K562 (cell line): ENCODE data around the gene MTO1. TPM values are rescaled to one million over a fixed set of nuclear protein-coding genes. Genes with fewer than 3 reads are reported as not detected.
A peak's percentile ranks its signal among the peaks of the same experiment; 100 is the strongest.

Experiments
- DPF2 ChIP-seq: fragments of 450-650 bp; IDR thresholded peaks from 2 replicates; pipeline ENCODE4 v1.6.1; 2016
- ELF1 ChIP-seq: fragments of 200-800 bp; sonication (Bioruptor generic); IDR thresholded peaks from 2 replicates; pipeline ENCODE4 v1.6.1; 2016; ENCODE audit warnings: missing genetic modification characterization, missing compliant biosample characterization
- GTF3C2 ChIP-seq: IDR thresholded peaks from 3 replicates; pipeline ENCODE4 v1.6.1; 2011; ENCODE audit warnings: borderline replicate concordance, mild to moderate bottlenecking, moderate library complexity; ENCODE audit not compliant: insufficient read length; ENCODE audit errors: extremely low read depth
- HIVEP1 ChIP-seq: fragments of 250-450 bp; sonication (Bioruptor Pico); IDR thresholded peaks from 2 replicates; pipeline ENCODE4 v1.4.0; 2020; ENCODE audit warnings: mild to moderate bottlenecking
- POLR2A ChIP-seq: fragments of 450-650 bp; conservative IDR thresholded peaks from 2 replicates; pipeline ENCODE4 v1.6.1; 2016
- STAT5B ChIP-seq: fragments of 250-450 bp; sonication (Bioruptor Pico); IDR thresholded peaks from 2 replicates; pipeline ENCODE4 v1.8.0; 2021; ENCODE audit warnings: mild to moderate bottlenecking, inconsistent platforms
- ZKSCAN1 ChIP-seq: fragments of 150-350 bp; IDR thresholded peaks from 2 replicates; pipeline ENCODE4 v1.6.1; 2016; ENCODE audit warnings: low read depth, low read length
- polyA plus RNA-seq, 8 experiments: library from polyadenylated mRNA; depleted of rRNA in 4 of 8; stranded (reverse) in 5 of 8; unstranded in 3 of 8; fragments of >200 nt; fragmentation: Nextera tagmentation in 2 of 8; fragmentation: Illumina TruSeq in 1 of 8; extraction: Ambion mirVana in 2 of 8; extraction: Trizol in 1 of 8; gene quantifications; 2 replicates each; pipeline versions ENCODE4 v1.2.1 to v1.2.3, GENCODE V29; 2011 to 2014; ENCODE audit warnings: inconsistent platforms in 1 of 8, missing spikeins in 1 of 8
- total RNA-seq, 7 experiments: library from RNA; depleted of rRNA in 6 of 7; stranded (reverse); fragments of >200 nt in 6 of 7; fragmentation: Illumina TruSeq in 2 of 7; extraction: Trizol in 2 of 7; gene quantifications; 2 replicates each; pipeline versions ENCODE4 v1.2.1 to v1.2.3, GENCODE V29; 2011 to 2021; ENCODE audit warnings: low replicate concordance in 1 of 7
- TF ChIP-seq, protein P1 (sequence below): fragments of 200-600 bp; sonication (generic); IDR thresholded peaks from one replicate; pipeline ENCODE4 v1.6.1; 2012; ENCODE audit warnings: mild to moderate bottlenecking, low read depth, low read length, inconsistent platforms
- TF ChIP-seq, protein P2 (sequence below): IDR thresholded peaks from 2 replicates; pipeline ENCODE4 v1.6.1; 2012; ENCODE audit warnings: low read depth, low read length, improper control_type of control experiment, borderline replicate concordance
- TF ChIP-seq, protein P3 (sequence below): sonication (generic); formaldehyde crosslinking; IDR thresholded peaks from 2 replicates; pipeline ENCODE4 v1.8.0; 2022; ENCODE audit warnings: mild to moderate bottlenecking, missing genetic modification reagents

The MTO1 gene
- total and polyA plus RNA-seq, 9 of the 15 experiments (the other 6 are each of a cell fraction or from before 2014, with no cell fraction given), result 33.4 to 62.3 (median 50.6) TPM

DNA sequence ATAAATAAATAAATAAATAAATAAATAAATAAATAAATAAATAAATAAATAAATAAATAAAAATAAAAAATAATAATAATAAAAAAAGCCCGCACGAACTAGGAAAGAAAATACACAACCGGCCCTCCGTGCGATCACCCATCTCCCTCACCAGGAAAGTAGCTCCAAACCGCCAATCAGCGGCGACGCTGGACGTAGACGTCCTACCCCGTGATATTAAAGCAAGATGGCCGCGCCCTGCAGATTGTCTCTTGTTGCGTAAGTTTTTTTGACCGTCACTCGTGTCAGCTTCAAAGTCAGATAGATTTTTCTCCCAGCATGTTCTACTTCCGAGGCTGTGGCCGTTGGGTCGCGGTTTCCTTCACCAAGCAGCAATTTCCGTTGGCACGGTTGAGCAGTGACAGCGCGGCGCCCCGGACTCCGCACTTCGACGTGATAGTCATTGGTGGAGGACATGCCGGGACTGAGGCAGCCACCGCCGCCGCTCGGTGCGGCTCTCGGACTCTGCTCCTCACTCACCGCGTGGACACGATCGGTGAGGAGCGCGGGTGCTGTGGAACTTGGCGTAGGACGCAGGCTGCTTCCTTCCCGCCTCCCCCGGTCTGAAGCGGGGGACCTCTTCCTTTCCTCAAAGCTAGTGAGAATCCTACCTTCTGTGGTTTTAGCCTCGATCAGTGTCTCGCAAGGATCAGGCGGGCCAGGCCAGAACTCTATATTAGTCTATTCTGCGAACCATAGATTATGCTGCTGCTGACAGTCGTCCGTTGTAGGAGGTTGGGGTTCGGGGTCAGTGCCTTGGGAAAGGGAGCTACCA lies at the start of gene MTO1 (continued):
- TF ChIP-seq, protein P1, sequence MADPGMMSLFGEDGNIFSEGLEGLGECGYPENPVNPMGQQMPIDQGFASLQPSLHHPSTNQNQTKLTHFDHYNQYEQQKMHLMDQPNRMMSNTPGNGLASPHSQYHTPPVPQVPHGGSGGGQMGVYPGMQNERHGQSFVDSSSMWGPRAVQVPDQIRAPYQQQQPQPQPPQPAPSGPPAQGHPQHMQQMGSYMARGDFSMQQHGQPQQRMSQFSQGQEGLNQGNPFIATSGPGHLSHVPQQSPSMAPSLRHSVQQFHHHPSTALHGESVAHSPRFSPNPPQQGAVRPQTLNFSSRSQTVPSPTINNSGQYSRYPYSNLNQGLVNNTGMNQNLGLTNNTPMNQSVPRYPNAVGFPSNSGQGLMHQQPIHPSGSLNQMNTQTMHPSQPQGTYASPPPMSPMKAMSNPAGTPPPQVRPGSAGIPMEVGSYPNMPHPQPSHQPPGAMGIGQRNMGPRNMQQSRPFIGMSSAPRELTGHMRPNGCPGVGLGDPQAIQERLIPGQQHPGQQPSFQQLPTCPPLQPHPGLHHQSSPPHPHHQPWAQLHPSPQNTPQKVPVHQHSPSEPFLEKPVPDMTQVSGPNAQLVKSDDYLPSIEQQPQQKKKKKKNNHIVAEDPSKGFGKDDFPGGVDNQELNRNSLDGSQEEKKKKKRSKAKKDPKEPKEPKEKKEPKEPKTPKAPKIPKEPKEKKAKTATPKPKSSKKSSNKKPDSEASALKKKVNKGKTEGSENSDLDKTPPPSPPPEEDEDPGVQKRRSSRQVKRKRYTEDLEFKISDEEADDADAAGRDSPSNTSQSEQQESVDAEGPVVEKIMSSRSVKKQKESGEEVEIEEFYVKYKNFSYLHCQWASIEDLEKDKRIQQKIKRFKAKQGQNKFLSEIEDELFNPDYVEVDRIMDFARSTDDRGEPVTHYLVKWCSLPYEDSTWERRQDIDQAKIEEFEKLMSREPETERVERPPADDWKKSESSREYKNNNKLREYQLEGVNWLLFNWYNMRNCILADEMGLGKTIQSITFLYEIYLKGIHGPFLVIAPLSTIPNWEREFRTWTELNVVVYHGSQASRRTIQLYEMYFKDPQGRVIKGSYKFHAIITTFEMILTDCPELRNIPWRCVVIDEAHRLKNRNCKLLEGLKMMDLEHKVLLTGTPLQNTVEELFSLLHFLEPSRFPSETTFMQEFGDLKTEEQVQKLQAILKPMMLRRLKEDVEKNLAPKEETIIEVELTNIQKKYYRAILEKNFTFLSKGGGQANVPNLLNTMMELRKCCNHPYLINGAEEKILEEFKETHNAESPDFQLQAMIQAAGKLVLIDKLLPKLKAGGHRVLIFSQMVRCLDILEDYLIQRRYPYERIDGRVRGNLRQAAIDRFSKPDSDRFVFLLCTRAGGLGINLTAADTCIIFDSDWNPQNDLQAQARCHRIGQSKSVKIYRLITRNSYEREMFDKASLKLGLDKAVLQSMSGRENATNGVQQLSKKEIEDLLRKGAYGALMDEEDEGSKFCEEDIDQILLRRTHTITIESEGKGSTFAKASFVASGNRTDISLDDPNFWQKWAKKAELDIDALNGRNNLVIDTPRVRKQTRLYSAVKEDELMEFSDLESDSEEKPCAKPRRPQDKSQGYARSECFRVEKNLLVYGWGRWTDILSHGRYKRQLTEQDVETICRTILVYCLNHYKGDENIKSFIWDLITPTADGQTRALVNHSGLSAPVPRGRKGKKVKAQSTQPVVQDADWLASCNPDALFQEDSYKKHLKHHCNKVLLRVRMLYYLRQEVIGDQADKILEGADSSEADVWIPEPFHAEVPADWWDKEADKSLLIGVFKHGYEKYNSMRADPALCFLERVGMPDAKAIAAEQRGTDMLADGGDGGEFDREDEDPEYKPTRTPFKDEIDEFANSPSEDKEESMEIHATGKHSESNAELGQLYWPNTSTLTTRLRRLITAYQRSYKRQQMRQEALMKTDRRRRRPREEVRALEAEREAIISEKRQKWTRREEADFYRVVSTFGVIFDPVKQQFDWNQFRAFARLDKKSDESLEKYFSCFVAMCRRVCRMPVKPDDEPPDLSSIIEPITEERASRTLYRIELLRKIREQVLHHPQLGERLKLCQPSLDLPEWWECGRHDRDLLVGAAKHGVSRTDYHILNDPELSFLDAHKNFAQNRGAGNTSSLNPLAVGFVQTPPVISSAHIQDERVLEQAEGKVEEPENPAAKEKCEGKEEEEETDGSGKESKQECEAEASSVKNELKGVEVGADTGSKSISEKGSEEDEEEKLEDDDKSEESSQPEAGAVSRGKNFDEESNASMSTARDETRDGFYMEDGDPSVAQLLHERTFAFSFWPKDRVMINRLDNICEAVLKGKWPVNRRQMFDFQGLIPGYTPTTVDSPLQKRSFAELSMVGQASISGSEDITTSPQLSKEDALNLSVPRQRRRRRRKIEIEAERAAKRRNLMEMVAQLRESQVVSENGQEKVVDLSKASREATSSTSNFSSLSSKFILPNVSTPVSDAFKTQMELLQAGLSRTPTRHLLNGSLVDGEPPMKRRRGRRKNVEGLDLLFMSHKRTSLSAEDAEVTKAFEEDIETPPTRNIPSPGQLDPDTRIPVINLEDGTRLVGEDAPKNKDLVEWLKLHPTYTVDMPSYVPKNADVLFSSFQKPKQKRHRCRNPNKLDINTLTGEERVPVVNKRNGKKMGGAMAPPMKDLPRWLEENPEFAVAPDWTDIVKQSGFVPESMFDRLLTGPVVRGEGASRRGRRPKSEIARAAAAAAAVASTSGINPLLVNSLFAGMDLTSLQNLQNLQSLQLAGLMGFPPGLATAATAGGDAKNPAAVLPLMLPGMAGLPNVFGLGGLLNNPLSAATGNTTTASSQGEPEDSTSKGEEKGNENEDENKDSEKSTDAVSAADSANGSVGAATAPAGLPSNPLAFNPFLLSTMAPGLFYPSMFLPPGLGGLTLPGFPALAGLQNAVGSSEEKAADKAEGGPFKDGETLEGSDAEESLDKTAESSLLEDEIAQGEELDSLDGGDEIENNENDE, result no peak
- TF ChIP-seq POLR2A, result peak; percentile 94
- TF ChIP-seq HIVEP1 (CRISPR knock-in tag), result no peak
- TF ChIP-seq GTF3C2, result no peak
- TF ChIP-seq, protein P2, sequence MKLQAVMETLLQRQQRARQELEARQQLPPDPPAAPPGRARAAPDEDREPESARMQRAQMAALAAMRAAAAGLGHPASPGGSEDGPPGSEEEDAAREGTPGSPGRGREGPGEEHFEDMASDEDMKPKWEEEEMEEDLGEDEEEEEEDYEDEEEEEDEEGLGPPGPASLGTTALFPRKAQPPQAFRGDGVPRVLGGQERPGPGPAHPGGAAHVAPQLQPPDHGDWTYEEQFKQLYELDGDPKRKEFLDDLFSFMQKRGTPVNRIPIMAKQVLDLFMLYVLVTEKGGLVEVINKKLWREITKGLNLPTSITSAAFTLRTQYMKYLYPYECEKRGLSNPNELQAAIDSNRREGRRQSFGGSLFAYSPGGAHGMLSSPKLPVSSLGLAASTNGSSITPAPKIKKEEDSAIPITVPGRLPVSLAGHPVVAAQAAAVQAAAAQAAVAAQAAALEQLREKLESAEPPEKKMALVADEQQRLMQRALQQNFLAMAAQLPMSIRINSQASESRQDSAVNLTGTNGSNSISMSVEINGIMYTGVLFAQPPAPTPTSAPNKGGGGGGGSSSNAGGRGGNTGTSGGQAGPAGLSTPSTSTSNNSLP, result 0 out of 2 replicates have a peak, but pooled peaks have one; percentile 56
- no peak for TF ChIP-seq STAT5B (CRISPR knock-in tag)
- no peak for TF ChIP-seq ZKSCAN1
- no peak for TF ChIP-seq DPF2
- TF ChIP-seq, protein P3, sequence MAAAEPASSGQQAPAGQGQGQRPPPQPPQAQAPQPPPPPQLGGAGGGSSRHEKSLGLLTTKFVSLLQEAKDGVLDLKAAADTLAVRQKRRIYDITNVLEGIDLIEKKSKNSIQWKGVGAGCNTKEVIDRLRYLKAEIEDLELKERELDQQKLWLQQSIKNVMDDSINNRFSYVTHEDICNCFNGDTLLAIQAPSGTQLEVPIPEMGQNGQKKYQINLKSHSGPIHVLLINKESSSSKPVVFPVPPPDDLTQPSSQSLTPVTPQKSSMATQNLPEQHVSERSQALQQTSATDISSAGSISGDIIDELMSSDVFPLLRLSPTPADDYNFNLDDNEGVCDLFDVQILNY (CRISPR knock-in tag), result 0 out of 2 replicates have a peak, but pooled peaks have one; percentile 70
- no peak for TF ChIP-seq ELF1 (tag)
